NCI-H748 (cell line): ENCODE results near the gene NANOS2.
"Not testable (repeated sequence)": the region's sequence is repeated elsewhere in the genome, so short reads cannot be mapped to it uniquely, and the experiment has no call there.

ENCODE experiments used
- DNase-seq: peaks from one replicate; lab custom pipeline; 2025; ENCODE audit not compliant: unreplicated experiment; lab: John Stamatoyannopoulos, UW

The NANOS2 gene

DNA sequence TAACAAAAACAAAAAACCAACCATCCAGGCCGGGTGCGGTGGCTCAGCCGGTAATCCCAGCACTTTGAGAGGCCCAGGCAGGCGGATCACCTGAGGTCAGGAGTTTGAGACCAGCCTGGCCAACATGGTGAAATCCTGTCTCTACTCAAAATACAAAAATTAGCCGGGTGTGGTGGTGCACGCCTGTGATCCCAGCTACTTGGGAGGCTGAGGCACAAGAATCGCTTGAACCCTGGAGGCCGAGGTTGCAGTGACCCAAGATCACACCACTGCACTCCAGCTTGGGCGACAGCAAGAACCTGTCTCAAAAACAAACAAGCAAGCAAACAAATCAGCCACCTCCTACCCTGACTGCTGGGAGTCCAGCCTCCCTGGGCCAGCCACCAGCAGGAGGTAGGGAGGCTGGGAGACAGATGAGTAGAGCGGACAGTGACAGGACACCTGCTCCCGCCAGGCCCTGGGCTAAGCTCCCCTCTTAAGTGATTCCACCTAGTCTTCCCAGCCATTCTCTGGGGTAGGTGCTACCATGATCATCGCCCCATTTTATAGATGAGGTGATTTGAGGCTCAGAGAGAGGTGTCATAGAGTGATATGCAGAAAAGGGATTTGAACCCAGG, 18.5 kb downstream of the NANOS2 start:
- not testable (repeated sequence) for DNase-seq

DNA sequence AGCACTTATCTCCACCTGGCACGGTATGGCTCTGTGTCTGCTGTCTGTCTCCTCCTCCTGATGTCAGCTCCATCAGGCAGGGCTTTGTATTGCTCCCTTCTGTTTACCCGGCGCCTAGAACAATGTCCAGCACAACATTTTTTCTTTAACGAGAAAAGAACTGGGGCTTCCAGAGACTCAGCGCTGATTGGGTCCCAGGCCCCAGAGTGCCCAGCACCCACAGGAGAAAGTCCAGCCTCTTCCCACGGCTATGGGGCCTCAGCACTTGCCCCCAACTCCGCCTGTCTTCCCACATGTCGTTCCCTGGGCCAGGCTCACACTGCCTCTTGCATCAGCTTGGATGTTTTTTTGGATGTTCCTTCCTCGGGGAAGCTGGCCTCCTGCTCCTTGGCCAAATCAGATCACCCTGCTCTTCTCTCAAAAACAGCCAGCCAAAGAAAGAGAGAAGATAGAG, 19.0 kb downstream of the NANOS2 start:
- no peak for DNase-seq

DNA sequence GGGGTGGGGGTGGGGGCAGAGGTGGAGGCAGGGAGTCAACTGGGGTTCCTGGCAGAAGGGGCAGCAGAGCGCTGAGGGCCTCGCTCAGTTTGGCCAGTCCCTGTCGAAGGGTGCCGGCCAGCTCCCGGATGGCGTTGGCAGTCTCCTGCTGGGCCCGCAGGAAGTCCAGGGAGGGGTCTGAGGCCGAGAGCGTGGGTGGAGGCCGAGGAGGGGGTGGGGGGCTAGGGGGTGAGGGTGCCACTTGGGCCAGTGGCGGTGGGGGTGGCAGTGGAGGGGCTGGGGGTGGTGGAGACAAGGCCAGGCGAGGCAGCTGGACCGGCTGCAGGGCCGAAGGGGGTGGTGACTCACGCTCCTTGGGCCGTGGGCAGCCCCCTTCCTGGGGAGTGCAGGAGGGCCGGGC, 23.7 kb downstream of the NANOS2 start:
- no peak for DNase-seq

DNA sequence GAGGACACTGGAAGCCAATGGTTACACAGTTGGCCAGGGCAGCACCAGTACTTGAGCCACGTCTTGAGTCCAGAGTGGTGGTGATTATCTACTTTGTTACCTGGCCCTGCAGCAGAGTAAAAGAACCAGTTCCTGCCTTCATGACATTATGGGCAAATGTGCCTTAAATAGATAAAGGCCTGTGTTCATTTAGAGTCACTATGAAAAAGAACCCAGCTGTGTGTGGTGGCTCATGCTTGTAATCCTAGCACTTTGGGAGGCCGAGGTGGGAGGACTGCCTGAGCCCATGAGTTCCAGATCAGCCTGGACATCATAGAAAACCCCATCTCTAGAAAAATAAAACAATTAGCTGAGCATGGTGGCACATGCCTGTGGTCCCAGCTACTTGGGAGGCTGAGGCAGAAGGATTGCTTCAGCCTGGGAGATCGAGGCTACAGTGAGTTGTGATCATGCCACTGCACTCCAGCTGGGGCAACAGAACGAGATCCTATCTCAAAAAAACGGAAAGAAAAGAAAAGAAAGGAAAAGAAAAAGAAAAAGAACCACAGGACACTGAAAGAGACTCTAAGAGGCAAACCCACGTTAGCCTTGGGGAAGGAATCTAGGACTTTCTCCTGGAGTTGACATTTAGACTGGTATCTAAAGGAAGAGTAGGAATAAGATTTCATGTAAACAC, 25.2 kb downstream of the NANOS2 start:
- no peak for DNase-seq

DNA sequence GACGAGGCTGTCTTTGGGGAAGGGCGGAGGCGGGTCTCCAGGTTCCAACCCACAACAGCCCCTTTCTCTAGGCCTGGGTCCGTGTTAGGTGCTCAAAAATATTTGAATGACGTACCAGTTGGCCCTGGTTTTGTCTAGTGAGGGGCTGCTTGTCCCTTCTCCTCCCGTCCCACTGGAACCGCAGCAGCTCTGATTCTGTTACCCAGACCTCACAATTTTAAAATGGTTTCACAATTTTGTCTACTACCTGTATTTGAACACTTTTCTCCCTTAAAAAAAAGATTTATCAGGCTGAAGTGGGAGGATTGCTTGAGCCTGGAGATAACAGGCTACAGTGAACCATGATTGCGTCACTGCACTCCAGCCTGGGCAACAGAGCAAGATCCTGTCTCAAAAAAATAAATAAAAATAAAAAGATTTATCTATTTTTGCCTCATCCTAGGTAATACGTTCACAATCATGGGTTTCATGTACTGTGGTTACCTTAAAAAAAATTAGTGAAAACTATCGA, 27.3 kb downstream of the NANOS2 start:
- DNase-seq = no peak

DNA sequence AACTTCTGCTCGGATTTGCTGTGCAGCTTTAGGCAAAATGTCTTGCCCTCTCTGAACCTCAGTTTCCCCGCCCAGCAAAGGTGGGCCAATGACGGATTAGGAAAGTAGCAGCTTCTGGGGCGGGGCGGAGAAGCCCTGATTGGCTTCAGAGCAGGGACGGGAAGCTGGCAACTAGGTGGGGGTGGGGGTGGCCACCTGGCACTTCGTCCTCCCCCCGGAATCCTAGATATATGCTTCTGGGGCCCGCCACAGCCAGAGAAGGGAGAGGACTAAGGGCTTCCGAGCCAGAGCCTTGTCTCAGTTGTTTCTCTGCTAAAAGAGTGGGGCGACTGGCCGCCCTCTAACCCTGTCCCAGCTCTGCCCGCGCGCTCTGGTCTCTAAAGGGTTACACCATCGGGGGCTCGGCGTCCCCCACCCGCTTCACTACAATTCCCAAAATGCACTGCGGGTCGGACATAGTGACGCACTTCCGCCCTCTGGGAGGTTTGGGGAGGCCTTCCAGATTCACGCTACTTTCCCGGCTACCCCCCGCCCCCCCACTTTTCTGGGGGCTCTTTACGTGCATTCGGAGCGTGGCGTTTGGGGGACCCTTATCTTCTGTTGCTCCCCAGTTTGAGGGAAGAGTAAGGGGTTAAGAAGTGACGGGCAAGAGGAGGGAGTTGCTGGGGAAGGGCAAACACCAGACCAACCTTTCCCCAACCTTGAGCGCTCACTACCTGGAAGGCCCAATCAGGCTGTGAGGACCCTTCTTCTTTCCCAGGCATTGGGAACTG, 28.0 kb downstream of the NANOS2 start:
- peak; percentile 95 for DNase-seq

DNA sequence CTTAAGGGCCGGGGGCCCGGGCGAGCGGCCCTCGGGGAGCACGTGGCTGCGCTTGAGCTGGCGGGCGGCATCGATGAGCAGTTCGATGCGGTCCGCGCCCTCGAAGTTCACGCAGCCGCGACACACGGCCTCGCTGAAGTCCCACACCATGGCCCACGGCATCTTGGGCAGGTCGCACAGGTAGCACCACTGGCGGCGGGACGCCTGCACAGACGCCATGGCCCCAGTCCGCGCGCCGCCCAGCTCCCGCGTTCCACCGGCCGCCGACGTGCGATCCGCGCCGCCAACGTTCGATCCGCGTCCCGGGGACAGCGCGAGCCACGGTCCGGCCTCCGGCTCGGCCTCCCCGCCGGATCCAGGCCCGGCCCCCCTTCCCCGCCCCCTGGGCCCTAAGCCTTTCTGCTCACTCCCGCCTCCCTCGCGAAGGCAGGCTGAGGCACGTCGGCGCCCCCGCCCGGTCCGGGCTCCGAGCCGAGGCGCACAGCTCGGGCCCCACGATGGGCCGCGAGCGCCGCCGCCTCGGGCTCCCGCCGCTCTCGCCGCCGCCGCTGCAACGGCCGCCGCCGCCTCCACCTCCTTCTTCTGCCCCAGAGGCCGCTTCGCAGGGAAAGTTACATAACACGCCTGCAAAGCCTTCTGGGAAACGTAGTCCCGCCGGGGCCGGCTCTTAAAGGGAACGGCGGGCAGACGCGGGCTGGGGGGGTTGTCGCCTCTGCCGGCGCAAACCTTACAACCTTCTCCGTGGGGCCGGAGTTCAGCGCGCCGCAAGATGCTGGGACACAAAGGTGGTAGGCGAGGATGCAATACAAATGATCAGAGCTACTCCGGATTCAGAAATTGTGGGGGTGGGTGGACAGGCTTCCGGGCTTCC, 28.8 kb downstream of the NANOS2 start, which contains the start of gene IRF2BP1:
Gene IRF2BP1 (minus strand): TSS at position 586 of the 871 bp plus-strand sequence. CDS start 367 bp downstream, at position 219.
- peak; percentile 97 for DNase-seq

DNA sequence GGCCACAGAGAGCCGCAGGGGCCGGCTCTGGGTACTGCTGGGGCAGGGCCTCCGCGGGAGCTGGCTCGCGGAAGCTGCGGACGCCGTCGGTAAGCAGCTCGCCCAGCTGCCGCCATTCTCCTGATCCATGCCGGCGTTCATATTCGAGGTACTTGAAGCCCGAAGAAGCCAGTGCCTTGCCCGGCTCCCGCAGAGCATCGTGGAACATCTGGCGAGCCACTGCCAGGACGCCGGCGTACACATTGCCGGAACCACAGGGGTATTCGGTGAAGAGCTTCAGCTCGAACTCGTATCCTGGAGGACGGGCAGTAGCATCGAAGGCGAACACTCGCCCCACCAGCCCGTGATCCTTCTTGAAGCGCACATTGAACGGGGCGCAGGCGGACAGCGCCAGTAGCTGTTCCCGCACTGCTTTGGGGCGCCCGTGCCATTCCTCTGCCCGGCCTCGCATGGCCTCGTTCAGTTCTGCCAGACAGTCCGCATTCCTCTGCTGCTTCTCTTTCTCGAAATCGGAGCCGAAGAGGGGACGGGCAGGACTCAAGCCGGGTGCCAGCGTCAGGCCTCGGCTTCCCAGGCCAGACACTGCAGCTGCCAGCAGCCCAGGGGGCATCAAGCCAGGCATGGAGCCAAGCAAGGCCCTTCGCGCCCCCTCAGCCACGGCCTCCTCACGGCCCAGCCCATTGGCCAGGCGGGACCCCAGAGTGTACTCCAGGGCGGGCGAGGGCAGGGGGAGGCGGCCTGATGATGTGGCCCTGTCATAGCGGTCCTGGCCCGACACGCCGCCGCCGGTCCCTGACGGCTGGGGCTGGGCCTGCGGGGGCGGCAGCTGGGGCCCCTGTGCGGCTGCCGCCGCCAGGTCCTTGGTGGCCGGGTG, 29.7 kb downstream of the NANOS2 start:
- DNase-seq = peak; percentile 53

DNA sequence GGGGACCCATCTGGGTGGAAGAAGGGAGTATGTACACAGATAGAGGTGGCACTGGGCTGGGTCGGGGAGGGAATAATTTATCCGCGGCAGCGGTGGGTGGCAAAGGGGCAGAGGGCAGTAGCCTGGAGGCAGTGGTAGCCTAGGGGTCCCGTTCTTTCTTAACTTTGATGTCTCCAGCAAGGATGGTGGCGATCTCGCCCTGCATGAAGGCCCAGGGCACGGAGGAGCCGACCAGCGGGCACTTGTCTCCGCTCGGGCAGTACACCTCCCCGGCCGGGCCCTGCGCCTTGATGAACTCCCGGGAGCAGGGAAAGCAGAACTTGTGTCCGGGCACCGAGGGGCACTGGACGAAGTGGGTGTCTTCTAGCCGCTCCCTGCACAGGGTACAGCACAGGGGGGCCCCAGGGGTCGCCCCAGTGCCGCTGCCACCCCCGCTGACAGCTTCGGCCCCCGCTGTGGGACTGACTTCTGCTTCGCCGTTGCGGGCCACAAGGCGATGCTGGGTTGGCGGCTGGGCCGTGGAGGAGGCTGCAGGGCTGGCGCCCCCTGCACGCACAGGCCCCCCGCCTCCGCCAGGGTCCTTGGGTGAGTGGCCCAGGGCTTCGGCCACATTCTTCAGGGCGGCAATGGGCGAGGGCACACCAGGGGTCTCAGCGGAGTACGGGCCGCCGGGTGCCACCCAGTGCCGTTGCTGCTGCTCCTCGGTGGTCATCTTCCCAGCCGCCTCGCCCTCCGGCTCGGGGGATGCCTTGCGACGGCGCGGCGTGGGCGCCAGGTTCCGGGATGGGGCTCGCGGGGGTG, 30.5 kb downstream of the NANOS2 start:
- DNase-seq = no peak

DNA sequence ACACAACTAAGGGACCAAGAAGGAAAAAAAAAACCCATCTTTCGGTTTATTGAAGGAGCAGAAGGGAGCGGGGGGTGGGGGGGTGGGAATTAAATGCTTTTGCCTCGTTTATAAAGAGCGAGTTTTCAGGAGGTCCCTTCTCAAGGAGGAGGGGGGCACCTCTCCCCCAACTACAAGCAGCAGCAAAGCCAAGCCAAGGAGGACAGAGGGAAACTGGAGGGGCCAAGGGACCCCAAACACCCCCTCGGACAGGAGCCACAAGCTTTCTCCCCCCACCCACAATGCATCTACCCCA, 31.0 kb downstream of the NANOS2 start:
- DNase-seq = no peak

DNA sequence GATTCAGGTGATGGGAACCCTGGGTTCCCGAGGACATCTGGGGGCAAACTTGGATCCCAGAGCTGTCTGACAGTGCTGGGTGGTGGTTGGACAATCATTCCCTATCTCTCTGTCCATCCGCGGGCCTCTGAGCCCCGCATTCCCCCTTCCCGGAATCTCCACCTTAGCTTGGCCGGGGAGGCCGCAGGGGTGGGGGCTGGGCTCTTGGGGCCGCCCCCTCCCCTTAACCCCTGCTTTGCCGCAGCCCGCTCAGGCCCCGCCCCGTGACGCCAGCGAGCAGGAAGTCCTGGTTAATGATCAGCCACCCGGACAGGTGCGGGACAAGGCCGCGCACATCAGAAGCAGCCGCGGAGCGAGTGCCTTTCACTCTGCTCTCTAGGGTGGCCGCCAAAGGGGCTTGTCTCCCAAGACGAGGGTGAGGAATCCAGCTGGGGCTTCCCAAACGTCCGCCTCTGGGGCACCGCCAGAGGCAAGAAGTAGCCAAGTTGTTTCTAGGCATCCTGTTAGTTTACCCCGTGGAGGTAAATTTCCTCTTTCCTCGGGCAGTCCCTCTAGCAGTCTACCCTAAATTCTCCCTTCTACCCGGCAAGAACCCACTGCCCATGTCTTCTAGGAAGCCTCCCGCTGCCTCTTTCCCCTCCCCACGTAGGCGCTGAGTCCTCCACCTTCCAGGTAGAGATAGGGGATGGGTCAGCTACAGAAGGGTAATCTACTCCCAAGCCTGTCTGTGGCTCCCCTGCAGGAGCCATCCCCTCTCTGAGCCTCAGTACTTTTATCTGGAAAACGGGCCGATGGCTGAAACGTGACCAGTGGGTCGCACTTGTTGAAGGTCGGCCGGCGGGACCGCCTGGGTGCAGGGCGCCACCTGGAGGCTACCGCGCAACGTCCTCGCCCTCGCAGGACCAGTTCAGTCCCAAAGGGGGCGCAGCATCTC, 31.7 kb downstream of the NANOS2 start:
- peak; percentile 91 for DNase-seq

DNA sequence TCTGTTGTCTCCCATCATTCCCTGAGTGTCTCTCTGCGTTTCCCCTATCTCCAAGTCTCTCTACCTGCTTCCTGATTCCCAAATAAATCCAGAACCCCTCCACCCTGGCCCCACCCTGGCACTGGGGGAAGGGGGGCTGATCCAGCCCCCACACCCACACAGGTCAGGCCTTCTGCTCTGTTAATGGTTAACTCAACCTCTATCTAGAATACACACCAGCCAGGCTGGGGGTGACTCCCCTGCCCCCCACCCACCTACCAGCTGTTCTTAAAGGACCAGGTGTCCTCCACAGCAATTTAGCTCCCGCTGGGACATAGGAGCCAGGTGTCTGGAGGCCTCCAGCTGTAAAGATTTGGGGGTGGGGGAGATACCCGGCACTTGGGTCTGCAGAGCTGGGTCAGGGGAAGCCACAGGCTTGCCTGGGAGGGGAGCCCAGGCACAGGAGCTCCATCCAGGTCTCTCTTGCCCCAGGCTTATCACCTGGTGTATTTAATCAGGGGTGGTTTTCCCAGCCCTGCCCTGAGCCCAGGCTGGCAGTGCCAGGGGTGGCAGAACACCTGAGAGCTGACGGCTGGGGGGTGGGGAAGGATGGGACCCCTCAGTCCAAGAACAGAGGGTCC, 32.6 kb downstream of the NANOS2 start:
- peak; percentile 37 for DNase-seq

DNA sequence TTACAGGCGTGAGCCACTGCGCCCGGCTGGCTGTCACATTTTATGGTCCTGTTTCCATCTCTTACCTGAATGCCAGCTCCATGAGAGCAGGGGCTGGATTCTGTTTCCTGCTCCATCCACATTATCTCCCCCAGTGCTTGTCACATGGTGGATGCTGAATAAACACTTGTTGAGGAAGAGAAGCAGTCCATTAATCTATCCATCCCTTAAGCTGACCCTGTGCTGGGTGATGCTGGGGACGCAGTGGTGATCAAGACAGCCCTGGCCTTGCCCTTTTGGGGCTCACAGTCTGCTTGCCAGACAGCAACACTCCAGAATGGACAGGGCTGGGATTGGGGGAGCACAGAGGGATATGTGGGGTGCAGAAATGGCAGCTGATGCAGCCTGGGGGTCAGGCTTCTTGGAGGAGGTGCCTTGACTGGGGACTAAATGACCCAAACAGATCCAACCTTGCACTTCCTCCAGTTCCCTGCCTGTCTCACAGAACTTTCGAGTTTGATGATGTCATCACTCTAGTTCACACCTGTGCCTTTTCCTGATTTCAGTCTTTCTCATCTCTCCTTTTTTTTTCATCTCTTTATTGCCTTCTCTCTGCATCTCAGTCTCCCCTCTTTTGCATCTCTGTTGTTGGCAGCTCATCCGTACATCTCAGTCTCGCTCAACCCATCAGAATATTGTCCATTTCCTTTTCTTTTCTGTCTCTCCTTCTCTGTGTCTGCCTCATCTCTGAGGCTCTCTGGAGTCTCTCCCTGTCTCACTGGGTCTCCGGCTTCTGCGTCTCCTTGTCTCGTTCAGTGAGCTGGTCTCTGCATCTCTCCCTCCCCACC, 33.3 kb downstream of the NANOS2 start:
- no peak for DNase-seq

DNA sequence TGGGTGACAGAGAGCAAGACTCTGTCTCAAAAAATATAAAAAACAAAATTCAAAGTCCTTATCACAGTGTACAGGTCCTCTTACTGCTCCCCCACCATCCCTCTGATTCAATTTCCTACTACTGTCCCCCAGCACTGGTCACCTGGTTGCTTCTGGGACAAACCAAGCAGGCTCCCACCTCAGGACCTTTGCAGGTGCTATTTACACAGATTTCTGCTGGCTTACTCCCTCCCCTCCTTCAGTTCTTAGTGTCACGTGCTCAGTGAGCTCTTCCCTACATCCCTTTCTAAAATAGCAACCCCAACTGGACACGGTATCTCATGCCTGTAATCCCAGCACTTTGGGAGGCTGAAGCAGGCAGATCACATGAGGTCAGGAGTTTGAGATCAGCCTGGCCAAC, 34.6 kb downstream of the NANOS2 start:
- no peak for DNase-seq

DNA sequence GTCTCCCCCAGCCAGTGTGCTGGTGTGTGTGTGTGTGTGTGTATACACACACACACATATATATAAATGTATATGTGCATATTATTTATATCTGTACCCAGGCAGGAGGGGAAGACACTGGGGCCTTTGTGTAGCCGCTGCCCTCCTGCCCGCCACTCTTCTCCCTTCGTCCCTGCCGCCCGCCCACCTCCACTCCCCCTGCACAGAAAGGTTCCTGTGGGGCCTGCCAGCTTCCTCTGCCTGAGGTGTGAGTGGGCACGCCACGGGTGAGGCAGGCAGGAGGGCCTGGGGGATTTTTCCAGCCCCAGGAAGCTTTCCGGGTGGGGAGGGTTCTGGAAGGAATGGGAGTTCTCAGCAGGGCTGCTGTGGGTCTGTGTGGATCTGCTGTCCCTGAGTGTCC, 35.5 kb downstream of the NANOS2 start:
- DNase-seq = no peak

DNA sequence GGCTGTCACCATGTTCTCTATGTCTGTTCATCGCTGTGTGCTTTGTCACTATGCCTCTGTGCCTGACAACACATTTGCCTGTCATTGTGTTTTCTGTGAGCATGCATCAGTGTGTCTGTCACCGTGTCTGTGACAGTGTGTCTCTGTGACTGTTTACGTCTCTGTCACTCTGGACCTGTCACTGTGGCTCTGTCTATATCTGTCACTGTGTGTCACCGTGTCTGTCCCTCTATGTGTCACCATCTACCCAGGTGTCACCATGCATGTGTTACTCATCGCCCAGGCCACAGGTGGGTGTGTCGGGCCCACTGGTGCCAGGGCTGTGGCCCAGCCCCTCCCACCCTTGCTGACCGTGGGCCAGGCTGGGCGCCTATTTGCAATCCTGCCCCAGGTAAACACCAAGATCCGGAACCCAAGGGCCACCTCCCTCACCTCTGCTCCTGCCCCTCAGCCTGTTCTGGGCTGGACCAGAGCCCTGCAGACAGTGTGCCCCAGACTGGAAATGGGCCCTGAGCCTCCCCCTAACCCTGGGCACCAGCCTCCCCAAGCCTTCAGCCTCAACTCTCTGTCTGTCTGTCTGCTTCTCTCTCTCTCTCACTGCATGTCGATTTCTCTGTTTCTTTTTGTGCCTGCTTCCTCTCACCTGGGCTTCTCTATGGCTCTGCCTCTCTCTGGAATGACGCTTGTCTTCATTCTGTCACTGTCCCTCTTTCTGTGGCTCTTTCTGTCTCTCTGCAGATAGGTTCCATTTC, 36.4 kb downstream of the NANOS2 start:
- no peak for DNase-seq
